ENCODE results near the gene FRAS1.
"Not testable (repeated sequence)": the region's sequence is repeated elsewhere in the genome, so short reads cannot be mapped to it uniquely, and the experiment has no call there.

FRAS1 gene

DNA sequence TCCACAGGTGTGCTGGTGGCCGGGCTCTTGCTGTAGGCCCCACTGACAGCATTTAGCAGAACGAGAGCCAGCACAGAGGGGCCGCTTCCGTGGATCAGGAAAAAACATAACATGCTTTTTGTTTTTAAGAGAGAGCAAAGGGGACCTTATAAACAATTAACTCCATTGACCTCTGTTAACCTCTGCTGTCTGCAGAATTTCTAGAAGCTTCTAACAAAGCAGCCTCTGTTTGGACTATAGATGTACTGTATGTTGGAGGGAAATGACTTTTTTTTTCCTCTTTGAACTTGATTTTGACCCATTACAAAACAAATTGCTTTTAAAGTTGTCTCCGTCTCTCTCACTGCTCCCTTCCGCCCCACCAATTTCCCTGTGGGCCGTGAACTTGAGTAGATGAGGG is 210.7 kb downstream of the FRAS1 start:
- CTCF ChIA-PET: interaction anchor here (1.0 to 1.6 kb wide), 2 partner anchors 23 to 30 kb away, joined by 3 to 5 read pairs; no protein-coding TSS in a partner anchor
- 78% methylated on average over 1 of the region's 7 CpGs for WGBS (ENCODE audit: insufficient coverage)

DNA sequence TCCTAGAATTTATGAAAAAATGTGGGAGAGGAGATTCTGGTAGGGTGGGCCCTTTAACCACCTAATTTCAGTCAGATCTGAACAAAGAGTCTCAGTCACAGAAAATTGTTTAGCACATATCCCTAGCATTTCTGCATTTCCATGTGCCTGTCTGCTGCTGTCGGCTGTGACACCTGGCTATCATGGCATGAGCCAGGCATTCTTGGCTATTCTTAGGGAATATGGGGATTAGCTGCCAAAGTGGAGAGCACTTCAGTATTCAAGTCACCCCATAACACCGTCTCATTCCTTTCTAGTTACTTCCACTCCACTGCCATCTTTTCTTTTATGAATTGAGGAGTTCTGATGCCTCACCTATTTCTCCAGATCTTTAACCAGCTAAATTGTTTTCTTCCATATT is 211.5 kb downstream of the FRAS1 start:
- H3K27me3 ChIP-seq (replicated peaks in 2 of 5; ENCODE audit: control insufficient read depth in 4 of 5, insufficient read depth in 5 of 5, low read length in 4 of 5): no peaks in the 10 kb centered on the region
- ChIA-PET CTCF (no interaction called here), POLR2A (no interaction called here)
- no peak overlapping the region for H3K27ac ChIP-seq (ENCODE audit: insufficient read depth in 1 of 2, low read depth in 1 of 2, low read length in 2 of 2, poor library complexity in 1 of 2, severe bottlenecking in 2 of 2)
- WGBS (ENCODE audit: insufficient coverage): 92% methylated on average over 2 of the region's 2 CpGs
- DNase-seq: no peak
- no peak overlapping the region for H3K4me3 ChIP-seq (ENCODE audit: control insufficient read depth in 1 of 7, extremely low read depth in 1 of 7, insufficient read depth in 4 of 7, low read depth in 2 of 7, low read length in 6 of 7)
- peaks cover 0 to 6% (median 3%) of the 10 kb centered on the region in 5 experiments for H3K9me3 ChIP-seq (ENCODE audit: control extremely low read depth in 1 of 5, control insufficient read depth in 4 of 5, insufficient read depth in 2 of 5, low read depth in 1 of 5, low read length in 4 of 5)
- no peaks in the 10 kb centered on the region for H3K4me1 ChIP-seq (ENCODE audit: control extremely low read depth in 1 of 4, control insufficient read depth in 4 of 4, insufficient read depth in 4 of 4, low read length in 3 of 4)
- no peaks in the 10 kb centered on the region for H3K36me3 ChIP-seq (ENCODE audit: control insufficient read depth in 4 of 4, insufficient read depth in 4 of 4, low read length in 3 of 4)

More for the DNA sequence above, 210.7 kb downstream of the FRAS1 start:
- Histone ChIP-seq H3K27me3 (replicated peaks in 2 of 5; ENCODE audit: control insufficient read depth in 4 of 5, insufficient read depth in 5 of 5, low read length in 4 of 5) (no peaks in the 10 kb centered on the region), H3K27ac (ENCODE audit: insufficient read depth in 1 of 2, low read depth in 1 of 2, low read length in 2 of 2, poor library complexity in 1 of 2, severe bottlenecking in 2 of 2) (no peak overlapping the region), H3K9me3 (ENCODE audit: control extremely low read depth in 1 of 5, control insufficient read depth in 4 of 5, insufficient read depth in 2 of 5, low read depth in 1 of 5, low read length in 4 of 5) (peaks cover 0 to 6% (median 3%) of the 10 kb centered on the region in 5 experiments), H3K36me3 (ENCODE audit: control insufficient read depth in 4 of 4, insufficient read depth in 4 of 4, low read length in 3 of 4) (no peaks in the 10 kb centered on the region), H3K4me3 (ENCODE audit: control insufficient read depth in 1 of 7, extremely low read depth in 1 of 7, insufficient read depth in 4 of 7, low read depth in 2 of 7, low read length in 6 of 7) (no peak overlapping the region), H3K4me1 (ENCODE audit: control extremely low read depth in 1 of 4, control insufficient read depth in 4 of 4, insufficient read depth in 4 of 4, low read length in 3 of 4) (no peaks in the 10 kb centered on the region)
- DNase-seq: no peak
- POLR2A ChIA-PET: no interaction called here

DNA sequence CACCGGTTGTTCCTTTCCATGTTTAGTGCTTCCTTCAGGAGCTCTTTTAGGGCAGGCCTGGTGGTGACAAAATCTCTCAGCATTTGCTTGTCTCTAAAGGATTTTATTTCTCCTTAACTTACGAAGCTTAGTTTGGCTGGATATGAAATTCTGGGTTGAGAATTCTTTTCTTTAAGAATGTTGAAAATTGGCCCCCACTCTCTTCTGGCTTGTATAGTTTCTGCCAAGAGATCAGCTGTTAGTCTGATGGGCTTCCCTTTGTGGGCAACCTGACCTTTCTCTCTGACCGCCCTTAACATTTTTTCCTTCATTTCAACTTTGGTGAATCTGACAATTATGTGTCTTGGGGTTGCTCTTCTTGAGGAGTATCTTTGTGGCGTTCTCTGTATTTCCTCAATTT is 218.3 kb downstream of the FRAS1 start:
- H3K36me3 ChIP-seq (ENCODE audit: control insufficient read depth in 4 of 4, insufficient read depth in 4 of 4, low read length in 3 of 4); DNase-seq; H3K27ac ChIP-seq (ENCODE audit: insufficient read depth in 1 of 2, low read depth in 1 of 2, low read length in 2 of 2, poor library complexity in 1 of 2, severe bottlenecking in 2 of 2); H3K27me3 ChIP-seq (replicated peaks in 2 of 5; ENCODE audit: control insufficient read depth in 4 of 5, insufficient read depth in 5 of 5, low read length in 4 of 5); H3K4me3 ChIP-seq (ENCODE audit: control insufficient read depth in 1 of 7, extremely low read depth in 1 of 7, insufficient read depth in 4 of 7, low read depth in 2 of 7, low read length in 6 of 7); POLR2A ChIA-PET; H3K4me1 ChIP-seq (ENCODE audit: control extremely low read depth in 1 of 4, control insufficient read depth in 4 of 4, insufficient read depth in 4 of 4, low read length in 3 of 4); H3K9me3 ChIP-seq (ENCODE audit: control extremely low read depth in 1 of 5, control insufficient read depth in 4 of 5, insufficient read depth in 2 of 5, low read depth in 1 of 5, low read length in 4 of 5); CTCF ChIA-PET: not testable (repeated sequence)
- WGBS (ENCODE audit: insufficient coverage): no CpG with 5 or more reads among the region's 4 CpGs

DNA sequence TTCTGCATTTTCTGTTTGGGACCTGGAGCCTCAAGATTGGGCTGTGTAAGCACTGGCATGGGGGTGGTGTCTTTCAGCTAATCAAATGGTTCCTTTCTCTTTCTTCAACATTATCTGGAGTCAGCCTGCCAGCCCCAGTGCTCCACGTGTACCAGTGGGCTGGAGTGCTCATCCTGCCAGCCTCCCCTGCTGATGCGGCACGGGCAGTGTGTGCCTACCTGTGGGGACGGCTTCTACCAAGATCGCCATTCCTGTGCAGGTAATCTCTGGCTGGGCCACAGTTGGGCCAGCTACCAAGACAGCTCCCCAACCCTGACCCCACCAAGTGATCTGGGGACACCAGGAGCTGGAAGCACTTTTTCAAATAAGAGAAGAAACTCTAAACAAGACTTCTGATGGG is 229.2 kb downstream of the FRAS1 start:
- CTCF ChIA-PET: no interaction called here
- WGBS (ENCODE audit: insufficient coverage): 100% methylated on average over 5 of the region's 5 CpGs

DNA sequence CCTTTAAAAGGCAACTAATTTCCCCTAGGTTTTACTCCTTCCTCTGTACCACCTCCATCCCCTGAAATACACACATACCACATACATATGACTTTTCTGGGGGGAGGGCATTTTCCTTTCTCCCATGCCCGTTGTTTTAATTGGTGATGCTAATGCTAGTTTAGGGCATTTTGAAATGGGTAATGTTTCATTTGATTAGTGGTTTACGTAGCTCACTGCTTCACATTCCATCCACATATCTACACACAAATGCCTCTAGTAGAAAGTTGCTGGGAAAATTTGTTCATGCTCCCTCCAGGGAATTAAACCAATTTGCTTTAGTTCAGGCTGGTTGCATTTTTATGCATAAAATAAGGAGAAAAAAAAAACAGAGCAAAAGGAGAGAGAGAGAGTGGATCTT is 231.2 kb downstream of the FRAS1 start:
- no peak for DNase-seq
- H3K27ac ChIP-seq (ENCODE audit: insufficient read depth in 1 of 2, low read depth in 1 of 2, low read length in 2 of 2, poor library complexity in 1 of 2, severe bottlenecking in 2 of 2): no peak overlapping the region
- ChIA-PET POLR2A (interaction anchor here (0.6 kb wide), 1 partner anchor 1067 kb away, joined by 3 read pairs; no protein-coding TSS in a partner anchor), CTCF (no interaction called here)
- WGBS (ENCODE audit: insufficient coverage): no CpG with 5 or more reads among the region's 2 CpGs
- H3K4me3 ChIP-seq (ENCODE audit: control insufficient read depth in 1 of 7, extremely low read depth in 1 of 7, insufficient read depth in 4 of 7, low read depth in 2 of 7, low read length in 6 of 7): no peak overlapping the region
- peaks cover 0 to 3% (median 0%) of the 10 kb centered on the region in 5 experiments for H3K9me3 ChIP-seq (ENCODE audit: control extremely low read depth in 1 of 5, control insufficient read depth in 4 of 5, insufficient read depth in 2 of 5, low read depth in 1 of 5, low read length in 4 of 5)
- no peaks in the 10 kb centered on the region for H3K4me1 ChIP-seq (ENCODE audit: control extremely low read depth in 1 of 4, control insufficient read depth in 4 of 4, insufficient read depth in 4 of 4, low read length in 3 of 4)
- H3K36me3 ChIP-seq (ENCODE audit: control insufficient read depth in 4 of 4, insufficient read depth in 4 of 4, low read length in 3 of 4): no peaks in the 10 kb centered on the region
- peaks cover 0 to 3% (median 0%) of the 10 kb centered on the region in 5 experiments for H3K27me3 ChIP-seq (replicated peaks in 2 of 5; ENCODE audit: control insufficient read depth in 4 of 5, insufficient read depth in 5 of 5, low read length in 4 of 5)

More for the DNA sequence above, 229.2 kb downstream of the FRAS1 start:
- Histone ChIP-seq H3K27me3 (replicated peaks in 2 of 5; ENCODE audit: control insufficient read depth in 4 of 5, insufficient read depth in 5 of 5, low read length in 4 of 5) (peaks cover 0 to 7% (median 0%) of the 10 kb centered on the region in 5 experiments), H3K4me3 (ENCODE audit: control insufficient read depth in 1 of 7, extremely low read depth in 1 of 7, insufficient read depth in 4 of 7, low read depth in 2 of 7, low read length in 6 of 7) (no peak overlapping the region), H3K4me1 (ENCODE audit: control extremely low read depth in 1 of 4, control insufficient read depth in 4 of 4, insufficient read depth in 4 of 4, low read length in 3 of 4) (no peaks in the 10 kb centered on the region), H3K36me3 (ENCODE audit: control insufficient read depth in 4 of 4, insufficient read depth in 4 of 4, low read length in 3 of 4) (no peaks in the 10 kb centered on the region), H3K9me3 (ENCODE audit: control extremely low read depth in 1 of 5, control insufficient read depth in 4 of 5, insufficient read depth in 2 of 5, low read depth in 1 of 5, low read length in 4 of 5) (peaks cover 0 to 3% (median 0%) of the 10 kb centered on the region in 5 experiments), H3K27ac (ENCODE audit: insufficient read depth in 1 of 2, low read depth in 1 of 2, low read length in 2 of 2, poor library complexity in 1 of 2, severe bottlenecking in 2 of 2) (no peak overlapping the region)
- POLR2A ChIA-PET: no interaction called here
- no peak for DNase-seq

DNA sequence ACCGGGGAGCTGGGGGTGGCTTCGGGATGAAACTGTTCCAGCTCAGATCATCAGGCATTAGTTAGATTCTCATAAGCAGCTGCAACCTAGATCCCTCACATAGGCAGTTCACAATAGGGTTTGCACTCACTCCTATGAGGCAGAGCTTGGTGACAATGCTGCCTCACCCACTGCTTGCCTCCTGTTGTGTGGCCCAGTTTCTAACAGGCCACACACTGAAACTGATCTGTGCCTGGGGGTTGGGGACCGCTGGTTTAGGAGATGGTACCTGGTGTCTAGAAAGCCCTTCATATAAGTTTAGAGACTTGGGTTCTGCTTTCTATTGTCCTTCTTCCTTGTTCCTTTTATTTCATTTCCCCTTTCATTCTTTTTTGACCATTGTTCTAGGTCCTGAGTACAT is 234.2 kb downstream of the FRAS1 start:
- Histone ChIP-seq H3K27me3 (replicated peaks in 2 of 5; ENCODE audit: control insufficient read depth in 4 of 5, insufficient read depth in 5 of 5, low read length in 4 of 5) (no peaks in the 10 kb centered on the region), H3K4me3 (ENCODE audit: control insufficient read depth in 1 of 7, extremely low read depth in 1 of 7, insufficient read depth in 4 of 7, low read depth in 2 of 7, low read length in 6 of 7) (no peak overlapping the region), H3K27ac (ENCODE audit: insufficient read depth in 1 of 2, low read depth in 1 of 2, low read length in 2 of 2, poor library complexity in 1 of 2, severe bottlenecking in 2 of 2) (no peak overlapping the region), H3K36me3 (ENCODE audit: control insufficient read depth in 4 of 4, insufficient read depth in 4 of 4, low read length in 3 of 4) (no peaks in the 10 kb centered on the region), H3K4me1 (ENCODE audit: control extremely low read depth in 1 of 4, control insufficient read depth in 4 of 4, insufficient read depth in 4 of 4, low read length in 3 of 4) (no peaks in the 10 kb centered on the region), H3K9me3 (ENCODE audit: control extremely low read depth in 1 of 5, control insufficient read depth in 4 of 5, insufficient read depth in 2 of 5, low read depth in 1 of 5, low read length in 4 of 5) (peaks cover 0 to under 1% (median 0%) of the 10 kb centered on the region in 5 experiments)
- 94% methylated on average over 3 of the region's 3 CpGs for WGBS (ENCODE audit: insufficient coverage)
- ChIA-PET POLR2A (no interaction called here), CTCF (no interaction called here)
- no peak for DNase-seq

DNA sequence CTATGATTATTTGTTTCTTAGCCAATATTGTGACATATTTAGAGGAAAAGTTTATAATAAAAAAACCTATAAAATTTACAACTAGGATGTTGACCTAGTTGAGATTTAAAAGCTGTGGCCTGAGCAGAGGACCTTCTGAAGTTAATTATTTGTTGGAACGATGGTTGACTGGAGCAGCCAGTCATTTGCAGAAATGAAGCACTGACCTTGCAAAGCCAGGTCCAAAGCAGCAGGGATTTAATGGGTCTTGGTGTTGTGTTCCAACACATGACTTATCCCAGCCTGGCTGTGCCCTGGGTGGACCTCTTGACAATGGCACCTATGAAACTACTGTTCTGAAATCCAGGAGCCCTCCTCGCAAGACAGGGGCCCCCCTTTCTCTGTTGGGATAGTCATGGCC is 235.2 kb downstream of the FRAS1 start:
- no peak for DNase-seq
- H3K36me3 ChIP-seq (ENCODE audit: control insufficient read depth in 4 of 4, insufficient read depth in 4 of 4, low read length in 3 of 4): no peaks in the 10 kb centered on the region
- CTCF ChIA-PET: no interaction called here
- POLR2A ChIA-PET: no interaction called here
- H3K4me1 ChIP-seq (ENCODE audit: control extremely low read depth in 1 of 4, control insufficient read depth in 4 of 4, insufficient read depth in 4 of 4, low read length in 3 of 4): peaks cover 0 to 4% (median 0%) of the 10 kb centered on the region in 4 experiments
- no peak overlapping the region for H3K4me3 ChIP-seq (ENCODE audit: control insufficient read depth in 1 of 7, extremely low read depth in 1 of 7, insufficient read depth in 4 of 7, low read depth in 2 of 7, low read length in 6 of 7)
- WGBS (ENCODE audit: insufficient coverage): 100% methylated on average over 2 of the region's 2 CpGs
- no peaks in the 10 kb centered on the region for H3K27me3 ChIP-seq (replicated peaks in 2 of 5; ENCODE audit: control insufficient read depth in 4 of 5, insufficient read depth in 5 of 5, low read length in 4 of 5)
- no peak overlapping the region for H3K27ac ChIP-seq (ENCODE audit: insufficient read depth in 1 of 2, low read depth in 1 of 2, low read length in 2 of 2, poor library complexity in 1 of 2, severe bottlenecking in 2 of 2)
- H3K9me3 ChIP-seq (ENCODE audit: control extremely low read depth in 1 of 5, control insufficient read depth in 4 of 5, insufficient read depth in 2 of 5, low read depth in 1 of 5, low read length in 4 of 5): no peaks in the 10 kb centered on the region
